ENCODE data around the gene CUEDC1. TPM values are rescaled to one million over a fixed set of nuclear protein-coding genes. Genes with fewer than 3 reads are reported as not detected.

CUEDC1 gene
- total and polyA plus RNA-seq, 2 experiments from 2014 or later, result 11.1 to 13.6 TPM

DNA sequence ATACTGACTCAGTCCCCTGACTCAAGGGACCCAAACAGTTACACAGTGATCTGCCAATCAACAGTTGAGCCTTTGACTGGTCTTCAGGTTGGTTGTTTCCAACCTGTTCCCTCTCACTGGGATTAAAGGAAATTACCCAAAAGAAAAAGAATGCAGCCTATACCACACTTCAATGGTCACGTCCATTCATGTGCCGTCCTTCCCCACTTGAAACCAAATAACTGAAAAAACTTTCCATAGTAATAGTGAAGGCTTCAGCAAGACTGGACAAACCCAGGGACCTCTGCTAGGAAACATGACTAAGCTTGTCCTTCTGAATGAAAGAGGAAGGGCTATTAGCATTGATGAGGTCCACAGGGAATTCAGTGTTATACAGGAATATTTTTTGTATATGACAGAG is 135.9 kb downstream of the CUEDC1 start:
- no peak for TF ChIP-seq EZH2phosphoT487 (IDR thresholded peaks at IDR 0.05; ENCODE audit: insufficient read depth, low read depth)
- TF ChIP-seq EZH2 (IDR thresholded peaks at IDR 0.05; ENCODE audit: insufficient read depth, poor library complexity, severe bottlenecking), result no peak
- no peak overlapping the region for H3K27ac ChIP-seq
- H3K27me3 ChIP-seq (replicated peaks; ENCODE audit: insufficient read depth), result peaks cover 48% of the 10 kb centered on the region
- H3F3A ChIP-seq (ENCODE audit: insufficient read depth), result 0 out of 2 replicates have a peak, but pooled peaks cover 5% of the 10 kb centered on the region
- no peak overlapping the region for H3K4me3 ChIP-seq
- peaks cover 12% of the 10 kb centered on the region; the same call in 1 of the 2 replicates for H3K4me1 ChIP-seq (ENCODE audit: insufficient read depth)
- in situ Hi-C loops (cut with MboI), result no loop called here
- H3K9ac ChIP-seq, result no peak overlapping the region
- H3K36me3 ChIP-seq (ENCODE audit: low read depth), result no peaks in the 10 kb centered on the region
- H4K20me1 ChIP-seq (ENCODE audit: insufficient read depth), result no peaks in the 10 kb centered on the region
- DNase-seq, result no peak
- H3K4me2 ChIP-seq (ENCODE audit: unreplicated experiment), result no peak overlapping the region
- 55 to 62% methylated on average over 2 of the region's 2 CpGs for WGBS, 2 experiments (ENCODE audit: low coverage in 1 of 2, low lambda C conversion rate in 2 of 2, missing lambda C conversion rate in 2 of 2)
- H3K9me2 ChIP-seq (ENCODE audit: insufficient read depth), result no peaks in the 10 kb centered on the region
- H2AFZ ChIP-seq, result no peak overlapping the region
- no peaks in the 10 kb centered on the region for H3K79me2 ChIP-seq (ENCODE audit: insufficient read depth)
- no peaks in the 10 kb centered on the region for H3K9me3 ChIP-seq (ENCODE audit: low read depth)

DNA sequence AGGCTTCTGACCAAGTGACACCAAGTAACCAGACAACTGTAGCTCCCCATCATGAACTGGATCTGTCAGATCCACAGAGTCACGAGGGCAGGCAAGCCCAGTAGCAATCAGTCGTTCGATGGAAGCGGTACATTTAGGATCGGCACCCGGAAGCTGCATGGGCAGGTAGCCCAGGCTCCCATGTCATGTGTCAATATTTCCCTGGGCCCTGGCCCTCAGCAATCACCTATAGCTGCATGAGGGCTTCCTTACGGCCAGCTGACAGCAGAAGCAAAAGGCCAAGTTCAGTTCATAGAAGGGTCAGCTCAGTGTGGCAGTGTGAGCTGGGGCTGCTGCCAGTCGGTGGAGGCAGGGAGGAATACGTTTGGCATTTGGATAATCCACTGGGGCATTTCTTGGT is 137.1 kb downstream of the CUEDC1 start:
- Histone ChIP-seq H3K36me3 (ENCODE audit: low read depth) (no peaks in the 10 kb centered on the region), H3K4me1 (ENCODE audit: insufficient read depth) (no peaks in the 10 kb centered on the region), H4K20me1 (ENCODE audit: insufficient read depth) (no peaks in the 10 kb centered on the region), H3K79me2 (ENCODE audit: insufficient read depth) (no peaks in the 10 kb centered on the region), H3K27ac (no peak overlapping the region), H3K4me3 (no peak overlapping the region), H2AFZ (no peak overlapping the region), H3K27me3 (replicated peaks; ENCODE audit: insufficient read depth) (peaks cover 55% of the 10 kb centered on the region), H3K9ac (no peak overlapping the region), H3F3A (ENCODE audit: insufficient read depth) (no peaks in the 10 kb centered on the region), H3K4me2 (ENCODE audit: unreplicated experiment) (no peak overlapping the region), H3K9me2 (ENCODE audit: insufficient read depth) (no peaks in the 10 kb centered on the region), H3K9me3 (ENCODE audit: low read depth) (no peaks in the 10 kb centered on the region)
- in situ Hi-C loops (cut with MboI), result no loop called here
- TF ChIP-seq EZH2phosphoT487 (IDR thresholded peaks at IDR 0.05; ENCODE audit: insufficient read depth, low read depth), result no peak
- no peak for TF ChIP-seq EZH2 (IDR thresholded peaks at IDR 0.05; ENCODE audit: insufficient read depth, poor library complexity, severe bottlenecking)
- no peak for DNase-seq
- 63 to 69% methylated on average over 9 of the region's 9 CpGs for WGBS, 2 experiments (ENCODE audit: low coverage in 1 of 2, low lambda C conversion rate in 2 of 2, missing lambda C conversion rate in 2 of 2)

DNA sequence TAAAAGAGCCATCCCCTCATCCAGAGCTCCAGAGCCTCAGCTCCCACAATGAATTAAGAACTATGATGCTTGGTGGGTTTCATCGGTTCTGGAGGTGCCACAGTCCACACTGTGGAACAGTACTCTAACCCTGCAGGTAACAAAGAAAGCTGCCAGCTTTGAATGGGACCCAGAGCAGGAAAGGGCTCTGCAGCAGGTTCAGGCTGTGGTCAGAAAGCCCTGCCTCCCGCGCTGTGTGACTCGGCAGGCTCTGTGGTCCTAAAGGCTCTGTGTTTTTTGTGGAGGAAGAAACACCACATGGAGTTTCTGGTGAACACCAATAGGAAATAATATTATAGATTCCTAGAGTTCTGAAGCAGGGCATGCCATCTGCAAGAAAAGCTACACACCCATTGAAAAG is 137.9 kb downstream of the CUEDC1 start:
- in situ Hi-C loops (cut with MboI), result no loop called here
- Histone ChIP-seq H3F3A (ENCODE audit: insufficient read depth) (no peaks in the 10 kb centered on the region), H3K9ac (no peak overlapping the region), H3K36me3 (ENCODE audit: low read depth) (no peaks in the 10 kb centered on the region), H3K4me3 (no peak overlapping the region), H3K27ac (no peak overlapping the region), H3K4me1 (ENCODE audit: insufficient read depth) (no peaks in the 10 kb centered on the region), H3K27me3 (replicated peaks; ENCODE audit: insufficient read depth) (peaks cover 55% of the 10 kb centered on the region), H3K9me3 (ENCODE audit: low read depth) (no peaks in the 10 kb centered on the region), H2AFZ (no peak overlapping the region), H3K9me2 (ENCODE audit: insufficient read depth) (no peaks in the 10 kb centered on the region), H3K4me2 (ENCODE audit: unreplicated experiment) (no peak overlapping the region), H4K20me1 (ENCODE audit: insufficient read depth) (no peaks in the 10 kb centered on the region), H3K79me2 (ENCODE audit: insufficient read depth) (no peaks in the 10 kb centered on the region)
- DNase-seq, result no peak
- WGBS, 2 experiments (ENCODE audit: low coverage in 1 of 2, low lambda C conversion rate in 2 of 2, missing lambda C conversion rate in 2 of 2), result 78 to 81% methylated on average over 4 of the region's 4 CpGs
- TF ChIP-seq EZH2phosphoT487 (IDR thresholded peaks at IDR 0.05; ENCODE audit: insufficient read depth, low read depth), result no peak
- no peak for TF ChIP-seq EZH2 (IDR thresholded peaks at IDR 0.05; ENCODE audit: insufficient read depth, poor library complexity, severe bottlenecking)

DNA sequence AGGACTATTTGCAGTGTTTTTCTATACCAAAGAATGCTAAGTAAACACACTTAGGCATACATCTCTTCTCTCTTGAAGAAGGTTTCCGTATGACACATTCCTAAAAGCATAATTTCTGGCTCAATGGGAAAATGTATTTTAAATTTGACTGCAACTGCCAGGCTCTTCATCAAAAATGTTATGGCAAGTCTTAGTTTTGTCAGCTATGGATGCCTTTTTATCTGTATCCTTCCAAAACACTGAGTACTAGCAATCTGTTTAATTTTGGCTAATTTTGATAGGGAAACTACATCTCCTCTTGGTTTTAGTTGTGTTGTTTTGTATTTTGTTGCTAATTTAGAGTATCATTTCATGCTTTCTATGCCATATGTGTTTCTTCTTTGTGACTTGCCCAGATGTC is 140.8 kb downstream of the CUEDC1 start:
- H3K27ac ChIP-seq, result no peak overlapping the region
- H3K9ac ChIP-seq, result no peak overlapping the region
- H3K36me3 ChIP-seq (ENCODE audit: low read depth), result no peaks in the 10 kb centered on the region
- no peak for DNase-seq
- H3K27me3 ChIP-seq (replicated peaks; ENCODE audit: insufficient read depth), result peaks cover 75% of the 10 kb centered on the region
- H3K4me3 ChIP-seq, result no peak overlapping the region
- no peaks in the 10 kb centered on the region for H3K79me2 ChIP-seq (ENCODE audit: insufficient read depth)
- no peak overlapping the region for H3K4me2 ChIP-seq (ENCODE audit: unreplicated experiment)
- H4K20me1 ChIP-seq (ENCODE audit: insufficient read depth), result no peaks in the 10 kb centered on the region
- TF ChIP-seq EZH2phosphoT487 (IDR thresholded peaks at IDR 0.05; ENCODE audit: insufficient read depth, low read depth) (no peak), EZH2 (IDR thresholded peaks at IDR 0.05; ENCODE audit: insufficient read depth, poor library complexity, severe bottlenecking) (no peak)
- no peaks in the 10 kb centered on the region for H3K9me3 ChIP-seq (ENCODE audit: low read depth)
- in situ Hi-C loops (cut with MboI), result no loop called here
- WGBS, 2 experiments (ENCODE audit: low coverage in 1 of 2, low lambda C conversion rate in 2 of 2, missing lambda C conversion rate in 2 of 2), result 61 to 70% methylated on average over 1 of the region's 1 CpG
- no peaks in the 10 kb centered on the region for H3K4me1 ChIP-seq (ENCODE audit: insufficient read depth)
- H3F3A ChIP-seq (ENCODE audit: insufficient read depth), result no peaks in the 10 kb centered on the region
- no peak overlapping the region for H2AFZ ChIP-seq
- H3K9me2 ChIP-seq (ENCODE audit: insufficient read depth), result no peaks in the 10 kb centered on the region
